Kidney tubule cell (primary cell): Measurements from ENCODE around the gene SRGAP1.
"Not testable (repeated sequence)": the region's sequence is repeated elsewhere in the genome, so short reads cannot be mapped to it uniquely, and the experiment has no call there.

ENCODE experiments used
- DNase-seq: peaks from one replicate; pipeline ENCODE4 v3.0.0-alpha.2; 2018; ENCODE audit warnings: low spot score

Gene SRGAP1

GRCh38 chr12:64170730-64171129 is 326.2 kb downstream of the SRGAP1 start:
- DNase-seq = no peak

- peak; percentile 97 for DNase-seq
These were observed 327.2 kb downstream of the SRGAP1 start for GRCh38 chr12:64171715-64172114.

- peak; percentile 44 for DNase-seq
These were observed 327.9 kb downstream of the SRGAP1 start for GRCh38 chr12:64172143-64172970.

GRCh38 chr12:64173456-64173855 is 329.0 kb downstream of the SRGAP1 start:
- DNase-seq = no peak

GRCh38 chr12:64175254-64175945 is 330.9 kb downstream of the SRGAP1 start:
- no peak for DNase-seq

GRCh38 chr12:64177001-64177400 is 332.5 kb downstream of the SRGAP1 start:
- DNase-seq = peak; percentile 21

GRCh38 chr12:64178122-64178521 is 333.6 kb downstream of the SRGAP1 start:
- DNase-seq = peak; percentile 59

GRCh38 chr12:64180951-64181350 is 336.5 kb downstream of the SRGAP1 start:
- peak; percentile 90 for DNase-seq

- DNase-seq = peak; percentile 99
These were observed 337.2 kb downstream of the SRGAP1 start for GRCh38 chr12:64181430-64182291.

- no peak for DNase-seq
These were observed 339.7 kb downstream of the SRGAP1 start for GRCh38 chr12:64184216-64184615.

- peak; percentile 81 for DNase-seq
These were observed 342.3 kb downstream of the SRGAP1 start for GRCh38 chr12:64186789-64187188.

- peak; percentile 59 for DNase-seq
These were observed 342.9 kb downstream of the SRGAP1 start for GRCh38 chr12:64187370-64187769.

GRCh38 chr12:64187794-64188193 is 343.3 kb downstream of the SRGAP1 start:
- no peak for DNase-seq

GRCh38 chr12:64189530-64189929 is 345.0 kb downstream of the SRGAP1 start:
- DNase-seq = no peak

- no peak for DNase-seq
These were observed 345.6 kb downstream of the SRGAP1 start for GRCh38 chr12:64190140-64190539.

- no peak for DNase-seq
These were observed 348.3 kb downstream of the SRGAP1 start for GRCh38 chr12:64192644-64193444.

- no peak for DNase-seq
These were observed 349.4 kb downstream of the SRGAP1 start for GRCh38 chr12:64193931-64194330.

- no peak for DNase-seq
These were observed 350.0 kb downstream of the SRGAP1 start for GRCh38 chr12:64194333-64195149.

GRCh38 chr12:64195841-64196240 is 351.3 kb downstream of the SRGAP1 start:
- not testable (repeated sequence) for DNase-seq

- DNase-seq = peak; percentile 25
These were observed 358.5 kb downstream of the SRGAP1 start for GRCh38 chr12:64203036-64203435.

GRCh38 chr12:64203775-64204174 is 359.3 kb downstream of the SRGAP1 start:
- no peak for DNase-seq
